Ureter (tissue), 1 donor: ENCODE results near the gene TRIM29. TPM values are rescaled to one million over a fixed set of nuclear protein-coding genes. Genes with fewer than 3 reads are reported as not detected.

Source experiments
- DNase-seq: peaks from one replicate; pipeline ENCODE4 v3.0.0-alpha.2; 2020; ENCODE audit warnings: low spot score
- total RNA-seq: library from RNA; stranded (reverse); gene quantifications from one replicate; pipeline ENCODE4 v1.2.4, GENCODE V29; 2023
- donor health status: DM: yes; HTN: yes; CAD: no.

The TRIM29 gene
- total RNA-seq, 1 donor from 2014 or later: 192 TPM

DNA sequence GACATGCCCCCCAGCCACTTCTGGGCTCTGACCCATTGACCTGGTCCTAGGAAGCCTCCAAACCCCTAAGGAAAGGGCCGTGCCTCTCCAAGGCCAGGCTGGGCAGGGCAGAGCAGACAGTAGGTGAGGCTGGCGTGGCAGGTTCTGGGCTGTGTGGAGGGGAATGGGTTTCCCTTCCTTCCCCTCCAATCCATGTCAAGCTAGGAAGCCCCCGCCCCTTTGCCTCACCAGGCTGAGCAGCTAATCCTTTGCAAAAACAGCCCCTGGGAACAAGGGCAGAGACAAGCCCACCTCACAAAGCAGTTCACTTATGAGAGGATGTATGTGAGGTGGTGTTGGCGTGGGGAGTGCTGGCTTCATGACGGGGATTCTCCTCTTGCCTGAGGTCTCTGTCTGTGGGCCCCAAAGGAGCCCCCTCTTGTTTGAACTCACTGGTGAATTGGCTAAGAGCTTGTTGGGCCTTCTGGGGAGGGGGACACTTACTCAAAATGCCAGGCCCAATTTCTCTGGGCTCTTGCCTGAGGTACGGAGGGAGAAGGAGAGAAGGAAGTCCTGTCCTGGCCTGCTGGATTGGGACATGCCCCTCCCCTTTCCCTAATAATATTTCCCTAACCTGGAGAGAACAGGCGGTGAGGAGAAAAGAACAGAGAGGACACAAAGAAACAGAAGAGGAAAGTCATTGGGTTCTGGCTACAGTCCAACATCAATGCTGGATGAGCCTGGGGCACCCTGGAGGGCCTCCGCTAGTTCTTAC, 1.6 kb upstream of the TRIM29 start:
- no peak for DNase-seq

DNA sequence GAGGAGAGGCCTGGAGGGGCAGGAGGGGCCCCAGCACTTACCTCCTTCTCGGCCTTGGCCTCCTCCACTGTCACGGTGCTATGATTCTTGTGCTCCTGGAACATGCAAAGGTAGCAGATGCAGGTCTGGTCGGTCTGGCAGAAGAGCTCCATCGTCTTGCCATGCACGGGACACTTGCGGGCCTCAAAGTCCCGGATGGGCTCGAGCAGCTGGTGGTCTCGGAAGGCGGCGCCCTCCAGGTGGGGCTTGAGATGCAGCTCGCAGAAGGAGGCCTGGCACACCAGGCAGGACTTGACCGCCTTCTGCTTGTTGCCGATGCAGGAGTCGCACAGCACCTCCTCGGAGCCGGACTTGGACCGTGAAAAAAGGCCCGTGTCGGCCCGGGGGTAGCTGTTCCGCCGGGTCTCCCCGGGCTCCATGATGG, 714 bp downstream of the TRIM29 start:
- peak; percentile 41 for DNase-seq

DNA sequence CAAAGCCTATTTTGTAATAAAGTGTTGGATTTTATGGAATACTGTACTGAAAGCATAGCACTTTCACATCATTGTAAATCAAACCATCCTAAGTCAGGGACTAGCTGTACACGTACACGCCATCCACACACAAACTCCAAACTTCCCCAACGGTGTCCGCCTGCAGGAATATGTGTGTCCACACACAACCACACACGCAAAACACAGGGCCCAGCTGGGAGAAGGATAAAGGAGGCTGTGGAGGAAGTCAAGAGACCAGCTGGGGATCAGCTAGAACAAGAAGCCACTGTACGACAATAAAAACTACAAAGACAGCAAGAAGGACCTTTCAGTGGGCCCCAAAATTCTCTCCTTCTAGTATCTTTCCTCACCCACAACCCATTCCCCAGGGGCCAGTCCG, 1.6 kb downstream of the TRIM29 start:
- DNase-seq: peak; percentile 41

DNA sequence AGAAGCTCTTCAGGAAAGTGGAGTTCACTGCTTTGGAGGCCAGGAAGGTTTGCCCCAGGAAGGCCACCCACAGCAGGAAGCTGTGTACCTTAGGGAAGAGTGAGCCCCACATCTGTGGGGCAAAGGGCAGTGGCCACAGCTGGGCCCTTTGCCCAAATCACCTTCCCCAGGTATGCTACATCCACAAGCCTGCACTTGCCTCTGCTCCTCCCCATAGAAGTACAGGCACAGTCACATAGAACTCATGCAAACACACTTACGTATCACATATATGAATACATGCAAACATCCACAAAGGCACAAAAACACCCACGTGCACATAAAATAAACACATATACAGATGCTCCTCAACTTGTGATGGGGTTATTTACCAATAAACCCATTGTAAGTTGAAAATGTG, 2.1 kb downstream of the TRIM29 start:
- DNase-seq: peak; percentile 69

DNA sequence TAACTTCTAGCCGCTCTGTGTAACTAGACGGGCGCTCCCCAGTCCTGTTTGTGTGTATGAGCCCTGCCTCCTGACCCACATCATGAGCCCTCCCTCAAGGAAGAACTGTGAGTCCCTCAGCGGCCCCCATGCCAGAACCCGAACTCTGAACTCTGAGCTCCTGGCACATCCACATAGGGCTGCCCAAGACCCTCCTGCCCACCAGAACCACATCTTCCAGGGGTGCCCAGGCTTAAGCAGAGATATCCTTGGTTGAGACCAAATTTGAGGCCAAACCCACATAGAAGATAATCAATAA, 3.0 kb downstream of the TRIM29 start:
- DNase-seq: peak; percentile 34

DNA sequence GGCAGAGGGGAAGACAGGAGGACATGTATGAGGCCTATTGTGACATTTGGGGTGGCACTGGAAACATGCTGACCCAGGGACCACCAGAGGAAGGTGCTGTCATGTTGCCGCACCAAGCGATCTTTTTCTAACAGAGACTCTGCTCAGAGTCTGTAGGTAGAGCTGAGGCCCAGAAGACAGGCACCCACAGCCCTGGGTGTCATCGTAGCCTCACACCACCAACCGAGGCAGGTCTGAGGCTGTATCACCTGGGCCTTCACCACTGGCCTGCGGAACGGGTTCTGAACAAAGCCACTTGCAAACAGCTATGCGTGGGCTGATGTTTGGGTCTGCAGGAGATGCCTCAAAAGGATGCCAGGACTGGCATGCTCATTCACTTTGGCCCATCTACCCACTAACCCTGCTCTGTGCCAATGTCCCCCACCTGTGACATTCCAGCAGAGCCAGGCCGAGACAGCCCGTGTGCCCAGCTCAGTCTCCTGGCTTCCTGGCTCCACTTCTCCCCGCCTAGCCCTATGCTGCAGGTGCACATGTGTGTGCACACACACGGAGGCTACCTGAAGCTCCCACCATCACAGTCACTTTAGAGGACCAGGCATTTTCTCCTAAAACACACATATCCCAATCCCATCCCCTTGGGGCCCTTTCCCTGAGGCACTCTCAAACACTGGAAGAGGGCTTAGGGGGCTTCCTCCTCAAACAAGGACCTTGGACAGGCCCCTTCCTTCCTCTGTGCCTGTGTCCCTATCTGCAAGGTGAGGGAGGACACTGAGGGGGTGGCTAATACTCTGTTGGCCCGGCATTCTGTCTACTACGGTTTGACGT, 3.6 kb downstream of the TRIM29 start:
- DNase-seq: peak; percentile 40

DNA sequence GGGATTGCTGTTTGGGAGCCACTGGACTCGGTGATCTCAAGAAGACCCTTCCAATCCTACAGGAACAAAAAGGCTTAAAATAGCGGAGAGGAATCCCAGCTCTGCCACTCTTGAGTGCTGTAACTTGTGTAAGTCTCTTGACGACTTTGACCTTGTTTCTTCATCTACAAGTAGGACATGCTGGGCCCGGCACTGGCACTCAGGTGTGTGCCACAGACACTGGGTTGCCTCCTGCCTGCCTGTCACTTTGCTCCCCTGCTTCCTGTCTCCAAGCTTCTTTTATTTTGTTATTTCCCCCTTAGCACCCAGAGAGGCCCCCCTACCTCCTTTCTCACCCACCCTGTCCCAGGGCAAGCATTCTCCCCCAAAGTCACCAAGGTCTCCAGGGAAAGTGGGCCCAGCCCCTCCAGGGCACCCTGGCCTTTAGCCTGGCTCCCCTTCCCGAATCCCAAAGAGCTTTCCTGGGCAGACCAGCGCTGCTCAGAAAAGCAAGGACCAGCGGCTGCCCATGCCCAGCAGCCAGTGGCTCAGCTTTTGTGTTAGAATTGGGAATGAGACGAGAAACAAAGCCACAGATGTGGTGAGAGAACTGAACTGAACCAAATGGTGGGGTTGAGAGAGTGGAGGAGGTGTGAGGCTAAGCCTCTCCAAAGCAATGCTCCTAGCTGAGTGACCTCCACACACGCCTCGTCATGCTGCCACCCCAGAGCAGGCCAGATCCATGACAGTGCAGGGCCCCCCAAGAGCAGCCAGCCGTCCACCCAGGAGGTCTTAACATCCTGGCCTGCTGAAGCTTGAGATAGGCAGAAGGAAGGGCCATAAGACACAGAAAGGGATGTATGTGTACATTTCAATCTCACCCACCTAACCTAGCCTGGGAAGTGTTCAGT, 4.5 kb downstream of the TRIM29 start:
- peak; percentile 40 for DNase-seq

DNA sequence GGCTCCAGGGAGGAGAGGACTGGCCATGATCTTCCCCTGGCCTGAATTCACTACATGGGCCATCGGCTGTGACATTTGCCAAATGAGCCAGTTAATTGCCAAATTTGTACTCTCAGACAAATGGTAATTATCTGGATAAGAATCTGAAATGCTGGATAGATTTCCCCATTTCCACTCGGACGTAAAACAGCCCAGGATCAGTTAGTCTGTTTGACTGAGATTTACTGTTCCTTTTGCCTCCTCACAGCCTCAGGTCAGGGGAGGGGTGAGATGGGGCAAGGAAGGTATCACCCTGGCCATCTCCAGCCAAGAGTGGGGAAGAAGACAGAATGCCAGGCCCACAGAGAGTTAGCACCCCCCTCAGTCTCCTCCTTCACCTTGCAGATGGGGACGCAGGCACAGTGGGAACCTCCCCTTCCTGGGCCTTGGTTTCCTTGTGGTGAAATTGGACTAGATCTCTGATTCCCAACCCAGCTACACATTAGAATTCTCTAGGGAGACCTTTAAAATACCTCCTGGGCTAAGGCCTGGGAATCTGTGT, 5.2 kb downstream of the TRIM29 start:
- DNase-seq: peak; percentile 37

DNA sequence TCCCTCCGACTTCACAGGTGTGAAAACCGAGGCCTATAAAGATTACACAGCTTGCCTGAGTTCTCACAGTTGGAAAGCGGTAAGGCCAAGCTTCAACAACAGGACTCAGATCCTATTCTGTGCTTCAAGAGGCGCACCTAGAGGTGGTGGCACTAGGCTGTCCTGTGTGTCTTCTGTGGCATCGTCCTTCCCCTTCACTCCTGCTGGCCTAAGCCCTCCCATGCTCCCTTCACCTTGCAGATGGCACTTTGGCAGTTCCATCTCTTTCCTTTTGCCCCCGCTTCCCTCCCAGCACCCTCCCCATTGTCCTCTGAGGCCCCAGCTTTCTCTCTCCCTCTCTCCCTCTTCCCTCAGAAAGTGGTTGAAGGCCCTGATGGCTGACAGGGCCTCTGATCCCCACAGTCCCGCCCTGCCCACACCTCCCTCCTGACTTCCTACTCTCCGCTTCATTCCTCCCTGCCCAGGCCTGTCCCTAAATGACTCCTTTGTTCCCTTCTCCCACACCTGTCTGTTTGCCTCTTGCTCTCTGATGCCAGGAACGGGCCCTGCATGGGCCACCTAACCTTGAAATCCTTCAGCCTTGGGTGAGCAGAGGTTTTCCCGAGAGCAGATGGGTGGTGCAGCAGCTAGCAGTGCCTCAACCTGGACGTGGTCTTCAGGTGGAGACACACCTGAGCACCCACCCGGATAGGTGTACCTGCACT, 5.8 kb downstream of the TRIM29 start:
- peak; percentile 49 for DNase-seq

DNA sequence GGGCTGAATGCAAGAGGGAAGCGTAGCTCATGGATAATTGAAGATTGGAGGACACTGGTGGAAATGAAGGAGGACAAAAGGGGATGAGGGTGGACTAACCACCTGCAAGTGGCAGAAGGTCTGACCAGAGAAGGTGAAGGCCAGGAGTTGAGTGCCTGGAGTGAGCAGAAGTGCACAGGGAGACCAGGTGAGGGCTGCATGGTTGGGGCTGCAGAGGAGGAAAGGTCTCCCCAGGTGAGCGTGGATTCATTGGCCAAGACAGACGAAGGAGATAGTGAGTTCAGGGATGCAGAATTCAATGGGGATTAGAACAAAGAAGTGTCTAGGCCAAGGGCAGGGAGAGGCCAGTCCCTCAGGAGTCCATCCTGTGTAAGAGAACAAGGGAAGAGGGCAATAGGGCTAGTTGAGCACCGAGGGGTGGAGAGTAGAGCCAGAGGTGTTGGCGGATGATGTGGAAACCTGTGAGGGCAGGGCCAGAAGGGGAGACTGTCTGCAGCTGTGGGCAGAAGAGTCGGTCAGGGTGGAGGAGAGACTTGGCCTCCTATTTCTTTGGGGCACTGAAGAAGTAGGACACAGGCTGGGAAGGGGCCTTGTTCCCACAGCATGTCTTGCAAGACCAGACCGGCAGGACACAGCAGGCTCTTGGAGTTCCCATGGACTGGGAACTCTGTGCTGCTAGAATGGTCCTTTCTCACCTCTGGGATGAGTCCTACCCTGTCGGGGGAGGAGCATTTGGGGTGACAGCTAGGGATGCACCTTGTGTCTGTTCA, 6.7 kb downstream of the TRIM29 start:
- peak; percentile 38 for DNase-seq

DNA sequence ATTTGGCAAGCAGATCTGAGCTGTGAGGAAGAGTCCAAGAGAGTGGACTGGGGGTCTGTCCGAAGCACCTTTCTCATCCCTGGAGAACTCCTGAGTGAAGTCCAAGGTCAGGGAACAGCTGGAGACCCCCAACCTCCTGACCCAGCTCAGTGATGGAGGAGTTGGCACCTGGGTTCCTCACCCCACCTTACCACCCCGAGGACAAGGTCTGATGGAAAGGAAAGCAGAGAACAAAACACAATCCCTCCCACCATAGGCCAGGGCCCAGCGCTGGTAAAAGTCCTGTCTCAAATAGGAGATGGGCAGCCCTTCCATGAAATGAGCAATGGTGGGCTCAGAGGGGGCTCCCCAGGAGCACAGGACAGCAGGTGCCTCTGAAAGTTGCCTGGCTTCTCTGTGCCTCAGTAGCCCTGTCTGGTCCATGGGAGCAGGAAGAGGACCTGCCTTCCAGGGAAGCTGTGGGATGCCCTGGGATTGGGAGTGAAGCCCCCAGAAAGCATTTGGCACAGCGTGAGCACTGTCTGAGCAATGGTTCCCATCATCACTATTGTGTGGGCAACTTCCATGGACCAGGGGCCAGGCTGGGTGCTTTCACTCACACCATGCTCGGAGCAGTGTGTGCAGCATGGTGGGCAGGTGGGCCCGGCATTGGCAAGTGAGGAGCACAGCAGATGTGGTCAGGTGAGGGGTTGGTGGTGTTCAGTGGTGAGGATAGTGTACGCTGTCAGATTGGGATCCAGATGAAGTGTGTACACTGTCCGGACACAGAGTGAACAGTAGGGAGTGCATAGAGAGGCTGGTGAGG, 7.5 kb downstream of the TRIM29 start:
- peak; percentile 37 for DNase-seq

DNA sequence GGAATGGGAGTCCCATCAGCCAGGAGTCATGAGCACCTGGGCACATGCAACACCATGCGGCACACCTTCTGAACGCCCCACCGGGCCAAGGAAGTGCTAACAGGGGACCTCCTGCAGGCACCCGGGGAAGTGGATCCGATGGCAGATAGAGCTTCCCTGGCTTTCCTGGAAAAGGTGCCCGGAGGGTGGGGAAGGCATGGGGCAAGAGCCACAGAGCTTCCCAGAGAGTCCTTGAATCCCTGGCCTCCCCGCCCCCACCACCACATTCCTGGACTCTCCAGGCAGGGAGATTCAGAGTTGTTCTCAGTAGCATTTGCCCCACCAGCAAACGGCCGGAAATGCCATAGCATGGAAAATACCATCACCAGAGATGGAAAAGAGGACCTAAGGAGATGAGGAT, 8.3 kb downstream of the TRIM29 start:
- DNase-seq: no peak

DNA sequence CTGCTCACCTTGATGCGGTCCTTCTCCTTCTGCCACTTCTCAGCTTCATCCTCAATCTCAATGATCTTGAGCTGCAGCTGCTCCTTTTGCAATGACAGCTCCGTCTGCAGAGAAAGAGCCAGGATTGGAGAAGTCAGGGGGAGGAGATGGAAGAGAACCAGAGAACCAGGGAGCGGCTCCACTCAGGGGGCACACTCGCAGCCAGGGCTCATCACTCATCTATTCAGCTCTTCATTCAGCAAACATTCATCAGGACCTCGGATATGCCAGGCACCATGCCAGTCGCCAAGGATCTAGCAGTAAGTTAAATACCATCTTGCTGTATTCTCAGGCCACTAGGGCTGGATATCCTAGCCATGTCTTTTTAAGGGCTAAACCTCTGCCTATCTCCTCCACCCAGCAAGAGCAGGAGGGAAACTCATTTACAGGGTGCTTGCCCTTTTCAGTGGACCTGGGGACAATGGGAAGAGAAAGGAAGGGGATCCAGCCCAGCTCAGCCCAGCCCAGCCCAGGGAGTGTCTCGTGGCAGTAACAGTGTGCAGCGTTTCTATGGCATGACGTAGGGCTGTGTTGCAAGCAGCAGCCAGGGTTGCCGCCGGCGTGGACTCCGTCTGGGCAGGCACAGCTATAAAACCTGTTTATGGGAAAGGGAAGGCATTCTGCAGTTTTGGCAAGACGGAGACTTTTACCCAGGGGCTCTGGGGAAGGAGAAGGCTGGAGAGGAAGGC, 9.4 kb downstream of the TRIM29 start:
- DNase-seq: peak; percentile 92

DNA sequence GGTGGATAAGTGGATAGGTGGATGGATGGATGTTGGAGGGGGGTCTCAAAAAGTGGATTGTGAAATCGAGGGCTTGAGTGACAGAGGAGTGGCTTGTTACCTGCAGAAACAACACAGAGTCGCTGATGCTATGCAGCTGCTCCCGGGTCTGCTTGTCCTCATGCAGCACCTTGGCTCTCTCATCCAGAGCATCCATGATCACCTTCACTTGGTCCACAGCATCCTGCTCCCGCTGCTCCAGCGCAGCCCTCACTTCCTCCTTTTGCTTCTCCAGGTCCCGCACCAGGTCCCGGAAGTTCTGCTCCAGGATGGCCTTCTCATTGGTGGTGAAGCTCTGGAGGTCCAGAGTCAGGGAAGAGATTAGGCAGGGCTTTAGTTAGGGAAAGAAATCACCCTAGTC, 10.7 kb downstream of the TRIM29 start:
- DNase-seq: no peak

DNA sequence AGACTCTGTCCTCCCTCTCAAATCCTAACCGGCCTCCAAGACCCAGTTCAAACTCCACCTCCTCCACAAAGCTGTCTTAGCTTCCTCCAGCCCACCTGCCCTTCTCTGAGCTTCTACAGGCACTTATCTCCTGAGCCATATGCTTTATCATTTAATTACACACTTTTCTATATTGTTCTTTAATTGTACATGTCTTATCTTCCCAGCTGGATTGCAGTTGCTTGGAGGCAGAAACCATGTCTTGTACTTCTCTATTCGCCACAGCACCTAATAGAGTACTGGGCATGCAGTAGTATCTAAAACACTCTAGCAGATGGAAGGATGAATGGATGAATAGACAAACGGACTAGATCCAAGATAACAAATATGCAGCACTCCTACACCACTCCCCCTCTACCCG, 11.3 kb downstream of the TRIM29 start:
- DNase-seq: no peak

DNA sequence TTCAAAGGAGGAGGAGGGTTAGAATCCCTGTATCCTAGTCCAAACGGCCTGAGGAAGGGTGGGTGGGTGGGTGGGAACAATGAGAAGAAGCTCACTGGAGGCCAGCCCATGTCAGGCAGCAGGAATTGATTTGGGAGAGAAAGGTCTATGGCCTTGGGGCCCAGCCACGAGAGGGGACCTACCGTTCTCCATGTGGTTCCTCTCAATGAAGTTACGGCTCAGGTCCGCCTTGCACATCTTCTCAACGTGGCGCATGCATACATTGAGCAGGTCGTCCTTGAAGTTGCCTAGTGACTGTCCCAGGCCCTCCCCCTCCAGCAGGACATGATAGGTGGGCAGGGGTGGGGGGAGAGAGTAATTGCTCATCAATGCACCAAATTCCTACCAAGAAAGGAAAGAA, 12.4 kb downstream of the TRIM29 start:
- no peak for DNase-seq

DNA sequence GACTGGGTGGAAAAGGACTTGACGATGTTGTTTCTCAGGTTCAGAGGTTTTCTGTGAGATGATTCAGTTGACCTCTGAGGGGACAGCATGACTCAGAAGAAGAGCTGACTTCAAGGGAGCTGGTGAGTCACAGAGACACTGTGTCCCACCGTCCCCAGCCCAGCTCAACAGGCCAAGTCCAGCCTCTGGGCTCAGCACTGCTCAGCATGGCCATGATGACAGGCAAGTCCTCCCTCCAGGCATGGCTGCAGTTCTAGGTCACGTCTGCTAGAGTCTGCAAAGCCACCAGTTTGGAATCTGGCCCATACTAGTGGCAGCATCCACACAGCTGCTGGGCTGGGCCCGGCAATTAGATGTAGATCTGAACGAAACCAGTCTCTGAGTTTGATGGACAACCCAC, 12.9 kb downstream of the TRIM29 start:
- no peak for DNase-seq

DNA sequence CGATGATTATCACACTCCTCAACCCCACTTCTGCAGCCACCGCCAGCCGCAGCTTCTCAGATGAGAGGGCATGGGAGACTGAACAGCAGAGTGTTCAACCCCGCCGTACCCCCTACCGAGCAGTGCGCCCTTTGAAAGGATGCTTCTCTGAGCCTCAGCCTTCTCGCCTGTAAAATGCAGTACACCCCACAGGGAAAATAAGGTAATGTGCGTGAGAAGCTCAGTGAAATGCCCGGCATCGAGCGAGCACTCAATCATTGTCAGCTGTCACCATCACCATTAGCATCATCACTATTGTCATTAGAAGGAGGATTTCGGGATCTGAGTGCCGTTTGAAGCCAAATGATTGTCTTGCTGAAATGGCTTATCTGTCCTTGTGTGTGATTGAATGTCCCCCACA, 13.6 kb downstream of the TRIM29 start:
- no peak for DNase-seq

DNA sequence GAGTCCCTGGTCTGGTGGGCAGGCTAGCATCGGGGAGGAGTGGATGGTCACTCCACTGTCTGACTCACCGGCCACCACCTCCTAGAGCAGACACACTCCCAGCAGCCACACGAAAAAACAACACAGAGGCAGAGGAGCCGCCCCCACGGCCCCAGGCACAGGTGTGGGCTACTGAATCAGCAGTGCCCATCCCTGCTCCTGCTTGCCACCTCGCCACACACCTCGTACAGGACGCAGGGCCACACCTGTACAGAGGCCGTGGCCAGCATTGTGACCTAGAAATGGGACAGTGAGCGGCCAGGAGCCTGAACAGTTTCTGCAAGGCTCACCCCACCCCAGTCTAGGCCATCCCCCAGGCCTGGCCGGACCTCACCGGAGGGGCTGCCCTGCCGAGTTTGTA, 14.0 kb downstream of the TRIM29 start:
- DNase-seq: no peak
